ENCODE measurements around the gene PSME3IP1.

Gene PSME3IP1

DNA sequence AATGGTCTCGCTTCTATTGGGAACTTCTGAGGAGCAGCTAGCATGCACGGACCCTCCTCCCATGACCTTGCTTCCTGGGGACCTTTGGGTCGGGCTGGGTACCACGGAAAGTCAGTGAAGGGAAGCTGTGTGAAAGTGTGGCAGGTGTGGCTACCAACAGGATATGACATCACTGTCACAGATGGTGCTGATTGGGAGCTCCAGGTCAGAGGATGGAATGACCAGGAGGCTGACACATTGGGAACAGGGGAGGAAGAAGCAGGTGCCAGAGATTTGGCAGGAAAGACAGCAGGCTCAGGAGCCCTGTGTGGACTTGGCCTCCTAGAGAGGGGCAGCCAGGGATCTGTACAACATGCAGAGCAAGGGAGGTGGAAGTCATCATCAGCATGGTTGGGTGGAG, 59.4 kb downstream of the PSME3IP1 start:
- Histone ChIP-seq H3K4me1 (ENCODE audit: control insufficient read depth, low read length) (no peaks in the 10 kb centered on the region), H4K20me1 (ENCODE audit: control insufficient read depth, insufficient read depth, low read depth, low read length) (no peaks in the 10 kb centered on the region), H3K36me3 (ENCODE audit: control insufficient read depth, low read length) (no peaks in the 10 kb centered on the region), H3K9me2 (replicated peaks; ENCODE audit: control insufficient read depth, low read length) (no peaks in the 10 kb centered on the region), H3K27me3 (ENCODE audit: control insufficient read depth, low read length) (no peaks in the 10 kb centered on the region), H3K27ac (ENCODE audit: low read depth, low read length) (no peak overlapping the region), H3F3A (ENCODE audit: control insufficient read depth, insufficient read depth) (no peaks in the 10 kb centered on the region), H3K4me3 (ENCODE audit: low read length) (no peak overlapping the region), H3K79me2 (ENCODE audit: control insufficient read depth, low read length) (no peaks in the 10 kb centered on the region), H3K9me3 (ENCODE audit: control insufficient read depth, insufficient read depth, low read length) (no peaks in the 10 kb centered on the region), H3K4me2 (ENCODE audit: low read length) (no peak overlapping the region)
- TF ChIP-seq, protein P1, sequence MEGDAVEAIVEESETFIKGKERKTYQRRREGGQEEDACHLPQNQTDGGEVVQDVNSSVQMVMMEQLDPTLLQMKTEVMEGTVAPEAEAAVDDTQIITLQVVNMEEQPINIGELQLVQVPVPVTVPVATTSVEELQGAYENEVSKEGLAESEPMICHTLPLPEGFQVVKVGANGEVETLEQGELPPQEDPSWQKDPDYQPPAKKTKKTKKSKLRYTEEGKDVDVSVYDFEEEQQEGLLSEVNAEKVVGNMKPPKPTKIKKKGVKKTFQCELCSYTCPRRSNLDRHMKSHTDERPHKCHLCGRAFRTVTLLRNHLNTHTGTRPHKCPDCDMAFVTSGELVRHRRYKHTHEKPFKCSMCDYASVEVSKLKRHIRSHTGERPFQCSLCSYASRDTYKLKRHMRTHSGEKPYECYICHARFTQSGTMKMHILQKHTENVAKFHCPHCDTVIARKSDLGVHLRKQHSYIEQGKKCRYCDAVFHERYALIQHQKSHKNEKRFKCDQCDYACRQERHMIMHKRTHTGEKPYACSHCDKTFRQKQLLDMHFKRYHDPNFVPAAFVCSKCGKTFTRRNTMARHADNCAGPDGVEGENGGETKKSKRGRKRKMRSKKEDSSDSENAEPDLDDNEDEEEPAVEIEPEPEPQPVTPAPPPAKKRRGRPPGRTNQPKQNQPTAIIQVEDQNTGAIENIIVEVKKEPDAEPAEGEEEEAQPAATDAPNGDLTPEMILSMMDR (IDR thresholded peaks at IDR 0.05; ENCODE audit: low read depth, low read length, poor library complexity, severe bottlenecking): no peak
- TF ChIP-seq EZH2phosphoT487 (IDR thresholded peaks at IDR 0.05; ENCODE audit: borderline replicate concordance, low read length): no peak

DNA sequence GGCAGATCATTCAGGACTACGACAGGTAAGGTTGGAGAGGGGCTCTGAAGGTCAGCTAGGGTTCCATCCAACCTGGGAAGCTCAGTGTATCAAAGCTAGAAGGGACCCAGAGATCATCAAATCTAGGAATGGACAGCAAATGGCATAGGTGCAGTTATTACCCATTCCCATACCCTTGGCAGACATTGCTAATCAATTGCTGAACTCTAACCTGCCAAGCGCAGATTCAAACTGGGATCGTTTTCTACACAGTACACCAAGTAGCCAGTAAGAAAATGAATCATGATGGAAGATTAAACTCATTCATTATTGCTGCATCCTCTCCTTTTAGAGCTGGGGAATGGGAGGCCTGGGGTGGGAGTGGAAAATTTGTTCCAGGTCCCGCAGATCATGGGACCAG, 59.9 kb downstream of the PSME3IP1 start:
- H3K79me2 ChIP-seq (ENCODE audit: control insufficient read depth, low read length): no peaks in the 10 kb centered on the region
- H3F3A ChIP-seq (ENCODE audit: control insufficient read depth, insufficient read depth): no peaks in the 10 kb centered on the region
- H3K4me2 ChIP-seq (ENCODE audit: low read length): no peak overlapping the region
- no peak overlapping the region for H3K27ac ChIP-seq (ENCODE audit: low read depth, low read length)
- no peaks in the 10 kb centered on the region for H3K9me3 ChIP-seq (ENCODE audit: control insufficient read depth, insufficient read depth, low read length)
- no peaks in the 10 kb centered on the region for H3K27me3 ChIP-seq (ENCODE audit: control insufficient read depth, low read length)
- no peaks in the 10 kb centered on the region for H3K4me1 ChIP-seq (ENCODE audit: control insufficient read depth, low read length)
- TF ChIP-seq EZH2phosphoT487 (IDR thresholded peaks at IDR 0.05; ENCODE audit: borderline replicate concordance, low read length): no peak
- H3K36me3 ChIP-seq (ENCODE audit: control insufficient read depth, low read length): no peaks in the 10 kb centered on the region
- H3K4me3 ChIP-seq (ENCODE audit: low read length): no peak overlapping the region
- no peaks in the 10 kb centered on the region for H4K20me1 ChIP-seq (ENCODE audit: control insufficient read depth, insufficient read depth, low read depth, low read length)
- H3K9me2 ChIP-seq (replicated peaks; ENCODE audit: control insufficient read depth, low read length): no peaks in the 10 kb centered on the region

DNA sequence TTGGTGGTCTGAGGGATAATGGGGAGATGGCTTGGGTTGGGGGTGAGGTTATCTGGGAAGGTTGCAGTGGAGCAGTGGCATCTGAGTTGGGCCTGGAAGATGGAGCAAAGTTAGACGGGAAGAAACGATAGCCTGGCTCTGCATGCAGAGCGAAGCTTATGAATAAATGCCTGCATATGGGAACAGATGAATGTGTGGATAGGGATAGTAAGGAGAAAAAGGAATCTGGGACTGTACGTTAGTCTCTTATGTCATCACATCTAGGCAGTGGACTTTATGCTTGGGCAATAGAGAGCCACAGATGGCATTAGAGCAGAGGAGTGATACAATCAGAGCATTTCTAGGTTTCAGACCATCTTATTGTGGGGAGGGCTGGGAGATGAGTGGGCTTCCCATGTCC, 60.5 kb downstream of the PSME3IP1 start:
- no peaks in the 10 kb centered on the region for H3K9me3 ChIP-seq (ENCODE audit: control insufficient read depth, insufficient read depth, low read length)
- H3K4me1 ChIP-seq (ENCODE audit: control insufficient read depth, low read length): no peaks in the 10 kb centered on the region
- H3F3A ChIP-seq (ENCODE audit: control insufficient read depth, insufficient read depth): no peaks in the 10 kb centered on the region
- no peak overlapping the region for H3K27ac ChIP-seq (ENCODE audit: low read depth, low read length)
- H4K20me1 ChIP-seq (ENCODE audit: control insufficient read depth, insufficient read depth, low read depth, low read length): no peaks in the 10 kb centered on the region
- no peak overlapping the region for H3K4me3 ChIP-seq (ENCODE audit: low read length)
- TF ChIP-seq, protein P1 (IDR thresholded peaks at IDR 0.05; ENCODE audit: low read depth, low read length, poor library complexity, severe bottlenecking): no peak
- TF ChIP-seq EZH2phosphoT487 (IDR thresholded peaks at IDR 0.05; ENCODE audit: borderline replicate concordance, low read length): no peak
- no peaks in the 10 kb centered on the region for H3K36me3 ChIP-seq (ENCODE audit: control insufficient read depth, low read length)
- H3K79me2 ChIP-seq (ENCODE audit: control insufficient read depth, low read length): no peaks in the 10 kb centered on the region
- no peaks in the 10 kb centered on the region for H3K9me2 ChIP-seq (replicated peaks; ENCODE audit: control insufficient read depth, low read length)
- H3K27me3 ChIP-seq (ENCODE audit: control insufficient read depth, low read length): no peaks in the 10 kb centered on the region
- H3K4me2 ChIP-seq (ENCODE audit: low read length): no peak overlapping the region

- Histone ChIP-seq H3K4me2 (ENCODE audit: low read length) (no peak overlapping the region), H4K20me1 (ENCODE audit: control insufficient read depth, insufficient read depth, low read depth, low read length) (no peaks in the 10 kb centered on the region), H3K27me3 (ENCODE audit: control insufficient read depth, low read length) (no peaks in the 10 kb centered on the region), H3K4me3 (ENCODE audit: low read length) (no peak overlapping the region), H3F3A (ENCODE audit: control insufficient read depth, insufficient read depth) (no peaks in the 10 kb centered on the region), H3K36me3 (ENCODE audit: control insufficient read depth, low read length) (no peaks in the 10 kb centered on the region), H3K9me2 (replicated peaks; ENCODE audit: control insufficient read depth, low read length) (no peaks in the 10 kb centered on the region), H3K27ac (ENCODE audit: low read depth, low read length) (no peak overlapping the region), H3K4me1 (ENCODE audit: control insufficient read depth, low read length) (peaks cover 4% of the 10 kb centered on the region), H3K9me3 (ENCODE audit: control insufficient read depth, insufficient read depth, low read length) (no peaks in the 10 kb centered on the region), H3K79me2 (ENCODE audit: control insufficient read depth, low read length) (no peaks in the 10 kb centered on the region)
- TF ChIP-seq, protein P1 (IDR thresholded peaks at IDR 0.05; ENCODE audit: low read depth, low read length, poor library complexity, severe bottlenecking): no peak
- TF ChIP-seq EZH2phosphoT487 (IDR thresholded peaks at IDR 0.05; ENCODE audit: borderline replicate concordance, low read length): no peak
These were observed 61.7 kb downstream of the PSME3IP1 start for GRCh38 chr16:57123974-57124674.

All from DOHH2 (cell line).